ENCODE data around the gene MAGOH. TPM values are rescaled to one million over a fixed set of nuclear protein-coding genes. Genes with fewer than 3 reads are reported as not detected.
A peak's percentile ranks its signal among the peaks of the same experiment; 100 is the strongest.
"Not testable (repeated sequence)": the region's sequence is repeated elsewhere in the genome, so short reads cannot be mapped to it uniquely, and the experiment has no call there.

Gene MAGOH
- 28.9 and 57.8 TPM in 2 replicates for total RNA-seq

DNA sequence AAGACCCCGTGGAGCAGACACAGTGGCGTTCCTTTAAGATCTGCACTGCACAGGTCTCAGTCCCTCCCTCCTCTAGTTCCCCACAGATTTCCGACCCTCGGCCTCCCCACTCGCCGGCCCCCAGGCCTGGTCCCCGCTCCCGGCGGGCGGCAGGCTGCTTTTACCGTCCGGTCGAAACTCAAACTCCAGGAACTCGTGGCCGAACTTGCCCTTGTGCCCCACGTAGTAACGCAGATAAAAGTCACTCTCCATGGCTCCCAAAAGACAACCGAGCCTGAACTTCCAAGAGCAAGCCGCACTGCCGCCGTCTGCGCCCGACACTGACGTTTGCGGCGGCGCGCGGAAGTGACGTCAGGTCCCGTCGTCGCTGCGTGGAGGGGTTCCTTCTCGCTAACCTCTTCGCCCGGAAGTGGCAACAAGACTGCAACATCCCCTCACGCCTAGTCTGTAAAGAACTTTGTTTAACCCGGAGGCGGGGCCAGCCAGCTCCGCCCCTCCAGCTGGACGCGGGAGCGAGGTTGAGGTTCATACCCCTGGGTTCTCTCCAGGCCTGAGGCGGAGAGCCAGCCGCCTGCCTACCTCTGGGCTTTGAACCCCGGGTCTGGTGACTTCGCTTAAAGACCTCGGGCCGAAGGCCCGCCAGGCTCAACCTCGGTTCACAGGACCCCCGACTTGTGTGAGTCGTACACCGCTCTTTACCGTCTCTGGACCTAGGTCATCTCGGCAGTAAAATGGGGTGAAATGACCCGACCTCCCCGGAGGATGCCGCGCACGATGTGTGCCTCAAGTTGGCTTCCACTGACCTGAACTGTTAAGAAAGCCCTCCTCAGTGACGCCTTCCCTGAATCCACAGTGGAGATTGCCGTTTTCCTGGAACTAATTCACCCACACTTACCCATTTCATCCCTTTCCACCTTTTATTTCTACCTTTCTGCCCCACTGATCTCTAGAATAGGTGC is at the start of gene MAGOH:
Gene MAGOH, minus strand, starts transcription at position 322 of the 959 bp plus-strand sequence. Its CDS starts 70 bp downstream, at position 252.
- DNase-seq (ENCODE audit: extremely low read depth, low read depth, low spot score): peak; percentile 51

DNA sequence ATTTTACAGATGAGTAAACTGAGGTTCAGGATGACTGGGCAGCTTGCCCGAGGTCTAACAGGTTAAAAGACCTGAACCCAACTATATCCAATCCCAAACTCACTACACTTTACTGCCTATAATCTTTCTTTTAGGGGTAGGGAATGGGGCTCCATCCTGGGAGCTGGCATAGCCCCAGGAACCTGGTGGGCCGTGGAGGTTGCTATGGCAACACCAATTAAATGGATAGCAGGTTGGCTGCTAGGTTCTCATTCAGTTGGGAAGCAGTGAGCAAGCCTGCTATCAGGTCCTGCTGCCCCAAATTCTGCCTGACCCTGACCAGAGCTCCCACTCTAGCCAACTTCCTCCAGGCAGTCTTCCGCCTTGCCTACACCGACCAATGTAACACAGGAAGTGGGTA is 48.6 kb upstream of the MAGOH start:
- no peak for DNase-seq (ENCODE audit: extremely low read depth, low read depth, low spot score)

DNA sequence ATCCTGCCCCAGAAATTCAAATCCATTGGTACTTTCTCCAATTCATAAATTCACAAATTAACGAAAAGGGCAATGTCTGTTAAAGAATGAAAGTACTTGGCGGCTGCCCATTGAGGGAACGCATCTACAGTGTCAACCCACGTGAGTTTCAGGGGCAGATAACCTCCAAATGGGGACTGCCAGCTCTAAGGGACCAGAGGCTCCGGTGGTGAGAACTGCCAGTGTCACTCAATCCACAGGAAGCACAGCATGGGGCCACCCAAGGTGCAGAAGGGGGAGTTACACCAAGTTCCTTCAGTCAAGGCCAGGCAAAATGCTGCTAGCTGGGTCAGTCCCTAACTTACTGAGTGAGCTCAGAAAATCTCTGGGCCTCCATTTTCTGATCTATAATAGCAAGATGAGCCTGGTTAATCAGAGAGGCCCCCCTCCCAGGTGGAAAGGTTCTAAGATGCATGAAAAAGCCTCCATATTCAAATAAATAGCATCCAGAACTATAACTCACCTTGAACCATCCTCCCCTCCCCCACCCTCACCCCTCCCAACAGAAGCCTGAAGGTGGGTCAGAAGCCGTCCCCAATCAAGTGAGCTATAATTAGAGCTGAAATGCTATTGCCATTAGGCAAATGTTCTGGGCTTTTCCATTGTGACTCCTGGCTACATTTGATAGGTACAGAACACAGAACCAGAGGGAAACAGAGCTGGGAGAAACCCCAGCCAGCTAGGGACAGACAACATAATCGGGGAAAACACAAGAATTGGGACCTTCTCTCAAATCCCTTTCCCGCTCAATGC is 47.8 kb upstream of the MAGOH start:
- no peak for DNase-seq (ENCODE audit: extremely low read depth, low read depth, low spot score)

DNA sequence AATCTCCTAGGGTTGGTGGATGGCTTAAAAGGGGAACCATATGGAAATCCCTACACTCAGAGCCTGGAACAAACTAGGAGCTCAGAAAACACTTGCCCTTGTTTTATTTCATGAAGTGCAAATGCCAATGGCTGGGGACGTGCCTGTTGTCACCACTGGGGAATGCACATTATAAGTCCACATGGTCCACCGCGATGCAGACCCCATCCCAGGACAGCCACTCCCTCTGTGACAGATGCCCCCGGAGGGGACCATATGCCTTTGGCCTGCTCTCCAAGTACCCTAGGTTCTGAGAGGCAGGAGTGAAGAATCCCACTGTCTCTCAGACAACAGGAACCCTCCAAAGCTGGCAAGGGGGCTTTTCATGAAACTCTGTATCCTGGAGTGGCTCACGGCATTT is 47.2 kb upstream of the MAGOH start:
- DNase-seq (ENCODE audit: extremely low read depth, low read depth, low spot score): no peak

DNA sequence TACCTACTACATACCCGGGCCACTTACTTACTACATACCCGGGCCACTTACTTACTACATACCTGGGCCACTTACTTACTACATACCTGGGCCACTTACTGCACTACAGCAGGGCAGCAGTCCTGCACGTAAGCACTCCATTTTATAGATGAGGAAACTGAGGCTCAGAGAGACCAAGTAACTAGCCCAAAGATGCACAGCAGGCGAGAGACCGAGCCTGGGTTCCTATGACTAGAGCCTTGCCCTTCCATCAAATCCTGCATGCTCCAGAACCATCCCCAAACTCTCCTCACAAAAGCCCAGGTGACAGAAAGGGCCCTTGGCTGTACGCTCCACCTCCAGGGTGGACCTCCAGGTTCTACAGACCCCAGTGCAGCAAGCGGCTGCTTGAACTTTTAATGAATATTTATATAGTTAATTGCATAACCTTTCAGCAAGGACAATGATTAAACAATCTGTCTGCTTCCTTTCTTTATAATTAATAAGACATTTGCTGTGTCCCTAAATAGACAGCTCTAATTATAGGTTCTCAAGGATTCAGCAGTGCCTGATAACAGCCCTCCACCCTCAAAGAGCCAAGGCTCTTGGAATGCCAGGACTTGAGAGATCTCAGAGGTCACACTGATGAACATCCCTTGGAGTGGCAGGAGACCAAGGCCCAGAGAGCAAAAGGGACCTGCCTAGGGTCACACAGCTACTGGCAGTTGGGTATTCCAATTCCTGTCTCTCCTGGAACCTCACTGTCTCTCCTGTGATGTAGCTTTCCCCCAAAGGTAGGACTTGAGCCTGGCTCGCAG is 46.1 kb upstream of the MAGOH start:
- DNase-seq (ENCODE audit: extremely low read depth, low read depth, low spot score): no peak

DNA sequence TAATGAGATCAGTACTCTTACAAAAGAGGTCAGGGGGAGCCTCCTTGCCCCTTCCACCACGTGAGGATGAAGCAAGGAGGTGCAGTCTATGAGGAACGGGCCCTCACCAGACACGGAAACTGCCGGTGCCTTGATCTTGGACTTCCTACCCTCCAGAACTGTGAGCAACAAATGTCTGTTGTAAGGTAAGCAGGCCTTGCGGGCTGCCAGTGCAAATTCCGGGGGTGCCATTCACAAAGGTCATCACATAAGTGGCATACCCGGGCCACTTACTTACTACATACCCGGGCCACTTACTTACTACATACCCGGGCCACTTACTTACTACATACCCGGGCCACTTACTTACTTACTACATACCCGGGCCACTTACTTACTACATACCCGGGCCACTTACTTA is 44.8 kb upstream of the MAGOH start:
- not testable (repeated sequence) for DNase-seq (ENCODE audit: extremely low read depth, low read depth, low spot score)

DNA sequence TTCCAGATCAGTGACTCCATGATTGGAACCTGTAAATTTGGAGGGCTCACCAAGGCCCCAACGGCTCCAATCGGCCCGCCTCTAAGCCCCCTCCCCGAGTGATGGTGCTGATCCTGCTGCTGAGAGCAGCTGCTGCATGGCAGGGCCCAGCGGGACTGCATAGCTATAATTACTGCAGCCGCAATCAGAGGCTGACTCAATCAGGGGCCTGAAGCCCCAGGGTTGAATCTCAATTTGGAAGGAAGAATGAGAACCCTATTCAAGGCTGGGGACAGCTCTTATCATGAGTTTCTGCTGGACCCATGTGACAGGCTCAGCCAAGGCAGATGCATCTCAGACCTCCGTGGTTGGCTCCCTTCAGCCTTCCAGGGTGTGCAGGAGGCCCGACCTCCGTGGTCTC is 42.8 kb upstream of the MAGOH start:
- no peak for DNase-seq (ENCODE audit: extremely low read depth, low read depth, low spot score)

DNA sequence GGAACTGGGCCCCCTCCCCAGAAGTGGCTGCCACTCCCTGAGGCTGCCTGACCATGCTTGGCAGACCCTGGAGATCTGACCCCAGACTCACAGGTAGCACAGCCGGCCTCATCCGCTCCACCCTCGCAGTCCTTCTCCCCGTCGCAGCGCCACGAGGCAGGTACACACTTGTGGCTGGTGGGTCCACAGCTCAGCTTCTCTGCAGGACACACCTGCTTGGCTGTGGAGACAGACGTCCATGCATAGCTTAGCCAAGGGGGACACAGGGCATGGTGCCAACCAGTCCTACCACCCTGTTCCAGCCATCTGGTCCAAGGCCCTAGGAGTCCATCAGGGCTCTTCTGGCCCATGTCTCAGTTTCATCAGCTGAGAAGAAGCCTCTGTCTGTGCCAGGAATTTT is 42.2 kb upstream of the MAGOH start:
- no peak for DNase-seq (ENCODE audit: extremely low read depth, low read depth, low spot score)

DNA sequence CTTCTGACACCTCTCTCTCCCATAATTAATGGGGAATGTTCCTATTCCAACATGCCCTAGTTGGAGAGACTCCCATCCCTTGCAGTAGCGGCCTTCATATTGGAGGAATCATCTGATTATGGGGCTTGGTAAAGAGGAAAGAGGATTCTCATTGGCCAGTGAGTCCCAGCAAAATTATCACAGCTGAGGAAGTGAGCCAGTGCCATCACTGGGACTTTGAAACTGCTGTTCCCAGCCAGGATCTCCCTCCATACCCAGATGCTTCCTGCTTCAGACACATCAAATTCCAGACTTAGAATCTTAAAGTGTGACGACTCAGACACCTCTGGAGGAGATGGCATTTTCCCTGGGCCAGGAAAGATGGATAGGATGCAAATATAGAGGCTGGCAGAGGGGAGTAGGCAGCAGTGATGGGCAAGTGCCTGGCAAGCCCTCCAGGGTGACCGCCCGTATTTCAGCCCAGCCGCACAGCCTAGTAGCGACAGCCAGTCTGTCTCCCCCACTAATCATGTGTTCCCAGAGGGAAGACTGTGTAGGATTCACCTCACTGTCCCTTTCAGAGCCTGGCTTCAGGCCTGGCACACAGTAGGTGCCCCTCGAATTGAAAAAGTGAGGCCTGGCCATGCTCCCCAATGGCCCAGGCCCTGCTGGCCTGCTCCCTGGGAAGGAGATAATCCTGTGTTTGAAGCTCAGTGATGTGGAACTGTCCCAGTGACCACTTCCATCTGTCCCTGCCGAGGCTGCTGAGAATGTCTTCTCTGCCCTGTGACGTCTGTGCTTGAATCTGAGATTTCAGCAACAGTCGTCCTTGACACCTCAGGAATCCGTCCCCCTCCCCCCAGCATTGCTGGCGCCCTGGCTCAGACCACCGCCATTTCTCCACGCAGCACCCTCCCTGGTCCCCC is 41.2 kb upstream of the MAGOH start:
- DNase-seq (ENCODE audit: extremely low read depth, low read depth, low spot score): no peak

DNA sequence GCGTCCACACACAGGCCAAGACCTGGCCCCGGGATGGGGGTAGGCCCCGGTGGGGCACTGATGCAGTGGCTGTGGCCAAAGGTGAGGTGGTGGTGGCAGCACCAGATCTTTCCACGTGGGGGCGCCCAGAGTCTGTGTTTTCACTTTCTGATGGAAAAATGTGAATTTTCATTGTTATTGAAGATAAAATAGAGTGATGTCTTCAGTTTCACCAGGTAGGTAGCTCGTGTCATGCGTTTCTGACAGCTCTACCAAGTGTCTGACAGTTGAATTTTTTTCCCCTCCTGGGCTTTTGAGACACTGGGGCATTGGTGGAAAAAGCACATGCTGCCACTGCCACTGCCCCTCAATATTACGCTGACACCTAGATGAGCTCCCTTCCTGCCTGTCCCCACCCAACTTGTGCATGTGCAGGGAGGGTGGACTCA is 40.0 kb upstream of the MAGOH start:
- DNase-seq (ENCODE audit: extremely low read depth, low read depth, low spot score): no peak

DNA sequence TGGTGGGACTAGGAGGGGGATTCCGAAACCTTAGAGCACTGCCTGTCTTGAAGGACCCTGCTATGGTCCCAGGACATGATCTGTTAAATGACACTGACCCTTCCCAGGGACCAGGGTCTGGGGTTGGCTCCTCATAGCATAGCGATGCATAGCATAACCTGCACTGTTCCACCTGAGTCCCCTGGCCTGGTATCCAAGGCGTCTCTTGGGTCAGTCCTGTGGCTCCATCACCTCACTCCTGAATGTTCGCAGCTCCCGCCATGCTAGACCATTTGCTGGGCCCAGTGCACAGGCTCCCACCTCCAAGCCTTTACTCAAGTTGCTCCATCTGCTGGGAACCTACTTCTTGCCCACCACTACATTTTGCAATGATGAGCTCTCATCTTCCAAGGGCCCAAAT is 39.0 kb upstream of the MAGOH start:
- DNase-seq (ENCODE audit: extremely low read depth, low read depth, low spot score): no peak

DNA sequence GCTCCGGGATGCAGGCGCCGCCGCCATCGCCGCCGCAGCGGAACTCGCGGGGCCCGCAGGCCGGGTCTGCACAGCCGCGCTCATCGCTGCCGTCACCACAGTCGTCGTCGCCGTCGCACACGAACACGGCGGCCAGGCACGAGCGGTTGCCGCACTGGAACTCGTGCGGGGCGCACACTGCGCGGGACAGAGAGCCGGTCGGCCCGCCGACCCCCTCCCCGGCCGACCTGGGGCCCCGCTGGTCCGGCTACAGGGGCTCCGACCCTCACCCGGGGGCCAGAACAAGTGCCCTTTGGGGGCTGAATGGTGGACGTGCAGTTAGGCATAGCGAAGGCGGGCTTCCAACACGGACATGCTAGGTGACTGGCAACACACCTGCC is 38.6 kb upstream of the MAGOH start:
- no peak for DNase-seq (ENCODE audit: extremely low read depth, low read depth, low spot score)

DNA sequence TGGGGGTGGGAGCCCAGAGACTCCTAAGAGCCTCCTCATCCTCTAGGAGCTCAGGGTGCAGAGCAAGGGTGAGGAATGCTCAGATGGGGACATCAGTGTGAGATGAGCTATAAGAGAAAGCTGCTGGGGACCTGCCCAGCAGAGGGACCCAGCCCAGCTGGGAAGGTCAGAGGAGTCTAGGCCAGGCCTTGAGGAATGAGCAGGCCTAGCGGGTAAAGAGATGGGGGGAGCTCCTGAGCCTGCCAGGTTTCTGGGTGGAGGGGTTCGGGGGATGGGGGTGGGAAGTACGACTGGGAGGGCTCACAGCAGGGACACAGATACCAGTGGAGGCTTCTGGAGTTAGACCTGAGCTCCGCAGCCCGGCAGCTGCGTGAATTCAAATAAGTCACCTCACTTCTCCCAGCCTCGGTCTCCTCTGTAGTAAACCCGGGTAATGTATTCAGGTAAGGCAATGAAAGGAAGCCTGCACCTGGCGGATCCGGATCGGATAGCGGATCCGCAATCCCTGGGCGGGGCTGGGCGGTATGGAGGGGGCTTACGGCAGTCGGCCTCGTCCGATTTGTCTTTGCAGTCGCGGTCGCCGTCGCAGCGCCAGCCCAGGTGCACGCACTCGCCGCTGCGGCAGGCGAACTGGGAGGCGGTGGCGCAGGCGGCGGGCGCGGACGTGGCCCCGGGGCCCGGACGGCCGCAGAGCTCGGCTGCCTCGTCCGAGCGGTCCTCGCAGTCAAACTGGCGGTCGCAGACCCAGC is 38.0 kb upstream of the MAGOH start:
- no peak for DNase-seq (ENCODE audit: extremely low read depth, low read depth, low spot score)

DNA sequence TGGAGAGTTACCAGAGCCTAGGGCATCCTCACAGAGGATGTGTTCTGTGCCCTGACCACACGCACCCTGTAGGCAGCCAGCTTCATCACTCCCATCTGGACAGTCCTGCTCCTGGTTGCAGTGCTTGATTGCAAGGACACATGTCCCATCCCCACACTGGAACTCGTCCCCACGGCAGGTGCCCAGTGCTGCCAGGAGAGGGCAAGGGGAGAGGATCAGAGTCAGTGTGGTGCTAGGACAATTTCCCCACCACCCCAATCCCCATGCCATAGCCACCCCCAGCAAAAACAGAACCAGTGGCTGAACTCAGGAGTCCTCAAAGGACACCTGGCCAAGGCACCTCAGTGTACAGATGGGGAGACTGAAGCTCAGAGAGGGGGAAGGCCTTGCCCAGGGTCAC is 37.2 kb upstream of the MAGOH start:
- DNase-seq (ENCODE audit: extremely low read depth, low read depth, low spot score): no peak

DNA sequence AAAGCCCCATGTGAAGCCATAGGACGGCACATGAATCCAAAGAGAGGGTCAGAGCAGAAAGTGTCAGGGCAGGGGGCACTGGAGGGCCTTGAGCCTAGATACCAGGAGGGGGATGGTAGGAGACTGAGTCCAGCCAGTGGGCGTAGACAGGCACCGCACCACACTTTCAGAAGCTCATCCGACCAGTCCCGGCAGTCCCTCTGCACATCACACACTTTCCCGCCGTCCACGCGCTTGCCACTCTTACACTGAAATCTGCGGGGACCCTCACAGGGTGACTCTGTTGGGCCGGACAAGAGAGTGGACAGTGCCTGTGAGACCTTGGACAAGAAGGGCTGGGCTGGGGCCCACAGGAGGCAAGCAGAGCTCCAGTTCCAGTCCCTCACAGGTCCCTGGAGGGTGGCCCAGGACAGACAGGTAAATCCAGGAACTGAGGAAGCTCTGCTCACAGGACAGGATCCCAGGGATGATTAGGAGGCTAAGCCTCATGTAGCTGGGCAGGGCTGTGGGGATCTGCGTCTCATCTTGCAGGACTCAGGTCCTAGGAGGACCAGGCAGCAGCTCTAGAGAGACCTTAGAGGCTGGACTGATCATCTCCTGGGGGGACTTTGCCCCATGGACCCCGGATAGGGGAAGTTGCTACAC is 36.3 kb upstream of the MAGOH start:
- no peak for DNase-seq (ENCODE audit: extremely low read depth, low read depth, low spot score)

DNA sequence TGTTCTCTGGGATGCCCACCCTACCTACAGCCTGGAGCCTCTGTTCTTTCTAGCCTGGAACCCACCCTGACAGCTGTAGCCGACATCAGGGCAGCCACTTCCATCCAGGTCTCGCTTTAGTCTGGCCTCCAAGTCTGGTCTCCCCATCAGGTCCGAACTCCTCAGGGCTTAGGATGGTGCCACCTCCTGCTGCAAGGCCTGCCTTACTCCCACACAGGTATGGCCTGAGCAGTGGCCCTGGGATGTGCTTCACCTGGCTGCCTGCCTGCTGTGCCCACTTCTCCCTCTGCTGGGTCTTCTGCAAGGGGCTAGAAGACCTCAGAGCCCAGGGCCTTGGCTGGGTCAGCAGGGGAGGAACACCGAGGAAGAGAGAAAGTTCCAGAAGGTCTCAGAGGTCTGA is 35.7 kb upstream of the MAGOH start:
- DNase-seq (ENCODE audit: extremely low read depth, low read depth, low spot score): no peak

DNA sequence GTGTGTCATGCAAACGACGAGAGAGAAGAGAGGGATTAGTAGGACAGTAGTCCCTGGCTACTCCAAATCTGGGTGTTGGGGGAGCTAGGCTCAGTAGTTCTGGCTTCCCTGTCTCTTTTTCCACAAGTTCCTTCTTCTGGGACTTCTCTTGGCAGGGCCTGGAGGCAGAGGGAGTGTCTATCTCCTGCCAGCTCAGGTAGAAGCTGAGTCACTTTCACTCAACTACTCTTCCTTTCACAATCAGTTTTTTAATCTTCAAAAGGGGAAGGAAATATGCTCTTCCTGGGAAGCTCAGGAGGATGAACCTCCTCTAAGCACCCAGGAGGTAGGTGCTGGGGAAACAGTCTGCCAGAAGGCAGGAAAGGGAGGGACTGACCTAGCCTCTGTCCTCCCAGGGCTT is 35.2 kb upstream of the MAGOH start:
- DNase-seq (ENCODE audit: extremely low read depth, low read depth, low spot score): no peak

DNA sequence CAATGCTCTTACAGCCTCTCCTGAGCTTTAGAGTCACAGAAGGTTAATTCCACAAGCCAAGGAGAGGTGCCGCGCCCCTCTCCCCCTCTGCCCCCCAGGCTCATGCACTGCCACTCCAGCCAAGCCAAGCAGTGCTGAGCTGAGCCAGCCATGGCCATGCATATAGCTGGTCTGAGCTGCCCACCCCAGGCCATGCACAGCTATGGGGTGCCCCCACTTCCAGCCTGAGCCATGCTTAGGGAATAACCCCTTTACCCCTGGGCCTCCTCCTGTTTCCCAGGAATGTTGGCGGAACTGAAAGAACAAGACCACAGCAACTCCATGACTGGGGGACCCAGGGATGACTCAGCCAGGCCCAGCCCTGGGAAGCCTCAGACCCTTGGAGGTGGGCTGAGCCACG is 34.0 kb upstream of the MAGOH start:
- no peak for DNase-seq (ENCODE audit: extremely low read depth, low read depth, low spot score)
